NCI-H1092 (cell line): ENCODE data around the gene PPA2.
"Not testable (repeated sequence)": the region's sequence is repeated elsewhere in the genome, so short reads cannot be mapped to it uniquely, and the experiment has no call there.

Experiments used
- DNase-seq: peaks from one replicate; lab custom pipeline; 2025; lab: John Stamatoyannopoulos, UW

Gene PPA2

DNA sequence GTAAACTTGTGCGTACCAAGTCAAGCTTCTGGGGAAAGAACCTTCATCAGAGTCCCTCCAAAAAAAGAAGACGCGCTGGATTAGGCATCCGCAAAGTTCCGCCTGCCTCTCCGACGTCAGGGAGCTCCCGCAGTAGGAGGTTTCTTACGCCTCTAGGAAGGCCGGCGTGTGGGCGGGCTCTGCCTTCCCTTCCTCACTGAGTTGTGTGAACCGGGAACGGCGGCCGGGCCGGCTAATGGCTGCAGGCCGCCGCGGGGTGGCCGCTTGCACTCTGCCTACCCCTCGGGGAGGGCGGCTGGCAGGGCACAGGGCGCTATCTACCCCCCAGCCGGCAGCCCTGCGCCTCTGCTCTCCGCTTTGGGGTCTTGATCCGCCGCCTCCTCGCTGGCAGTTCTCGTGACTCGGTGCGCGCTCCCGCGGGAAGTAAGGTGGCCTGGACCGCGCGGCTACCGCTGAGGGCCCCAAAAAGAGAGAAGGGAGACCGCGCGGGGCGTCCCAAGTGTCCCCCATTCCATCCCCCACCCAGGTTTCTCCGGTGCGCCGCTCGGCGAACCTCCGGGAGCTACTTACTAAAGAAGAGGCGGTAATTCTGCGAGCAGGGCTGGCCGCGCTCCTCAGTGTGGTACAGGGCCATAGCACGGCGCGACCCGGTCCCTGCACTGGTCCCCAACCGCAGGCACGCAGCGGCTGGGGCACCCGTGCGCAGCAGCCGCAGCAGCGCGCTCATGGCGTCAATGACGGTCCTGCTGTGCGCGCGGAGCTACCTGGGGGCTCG is at the start of gene PPA2:
Gene PPA2, minus strand, starts transcription at position 739 of the 775 bp plus-strand sequence. Its CDS starts 12 bp downstream, at position 727.
- DNase-seq: peak; percentile 83

DNA sequence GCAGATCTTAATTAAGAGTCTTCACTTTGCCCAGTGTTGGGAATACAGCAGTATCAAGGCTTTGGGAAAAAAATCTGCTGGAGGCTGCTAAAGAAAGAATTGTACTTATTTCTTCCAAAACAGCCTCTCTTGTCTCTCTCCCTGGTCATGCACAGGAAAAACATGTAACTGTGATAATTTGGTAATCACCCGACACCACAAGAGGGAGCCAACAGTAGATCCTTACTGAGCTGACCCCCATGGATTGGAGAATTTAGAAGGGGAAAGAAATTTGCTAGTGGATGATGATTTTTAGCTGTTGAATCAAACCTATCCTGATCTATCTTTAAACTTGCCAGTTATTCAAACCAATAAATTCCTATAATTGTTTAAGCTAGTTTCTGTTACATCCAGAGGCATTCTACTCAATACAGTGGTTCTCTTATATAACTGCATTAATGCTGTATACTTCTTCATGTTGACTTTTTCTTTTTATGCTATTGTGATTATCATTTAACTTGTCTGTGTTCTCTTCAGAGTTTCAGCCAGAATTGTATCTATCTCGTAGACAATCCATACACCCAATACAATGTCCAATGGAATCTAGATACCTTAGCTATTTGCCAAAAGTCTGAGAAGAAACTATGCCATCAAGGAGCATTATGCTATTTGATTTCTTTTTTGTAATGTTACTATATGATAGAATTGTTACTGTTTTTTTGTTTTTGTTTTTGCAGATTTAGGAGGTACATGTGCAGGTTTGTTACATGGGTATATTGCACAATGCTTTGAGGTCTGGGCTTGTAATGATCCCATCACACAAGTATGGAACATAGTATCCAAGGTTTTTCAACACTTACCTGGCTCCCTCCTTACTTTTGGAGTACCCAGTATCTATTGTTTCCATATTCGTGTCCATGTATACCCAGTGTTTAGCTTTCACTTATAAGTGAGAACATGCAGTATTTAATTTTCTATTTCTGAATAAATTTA is 47.2 kb upstream of the PPA2 start:
- DNase-seq: peak; percentile 23

DNA sequence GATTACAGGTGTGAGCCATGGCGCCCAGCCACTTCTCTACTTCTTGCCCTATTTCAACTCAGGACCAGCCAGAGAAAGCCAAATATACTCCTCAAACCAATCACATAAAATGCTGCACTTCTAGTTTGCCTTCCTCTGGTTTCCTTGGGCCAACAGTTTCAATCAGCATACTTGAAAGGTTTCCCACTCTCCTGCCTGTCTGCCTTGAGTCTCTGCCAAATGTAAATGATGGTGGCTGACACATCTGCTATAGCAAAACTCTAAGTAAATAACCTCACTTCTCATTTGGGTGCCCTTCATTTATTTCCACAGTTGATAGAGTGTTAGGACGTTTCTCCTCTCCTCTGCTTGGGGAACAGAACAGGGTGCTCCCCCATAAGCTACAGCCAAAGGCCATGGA is 36.4 kb upstream of the PPA2 start:
- no peak for DNase-seq

DNA sequence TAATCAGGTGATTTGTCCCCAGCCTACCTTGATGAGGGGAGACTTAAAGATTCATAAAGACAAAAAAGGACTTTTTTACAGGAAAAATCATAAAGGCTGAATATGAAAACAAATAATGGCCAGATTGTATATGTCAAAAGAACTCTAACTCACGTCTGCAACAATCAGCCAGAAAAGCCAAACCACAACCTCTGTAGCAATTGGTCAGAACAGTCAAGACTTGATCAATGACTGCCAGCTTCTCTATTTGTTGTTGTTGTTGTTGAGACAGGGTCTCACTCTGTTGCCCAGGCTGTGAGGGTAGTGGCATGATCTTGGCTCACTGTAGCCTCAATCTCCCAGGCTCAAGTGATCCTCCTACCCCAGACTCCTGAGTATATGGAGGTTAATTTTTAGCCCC is 35.9 kb upstream of the PPA2 start:
- DNase-seq: no peak

DNA sequence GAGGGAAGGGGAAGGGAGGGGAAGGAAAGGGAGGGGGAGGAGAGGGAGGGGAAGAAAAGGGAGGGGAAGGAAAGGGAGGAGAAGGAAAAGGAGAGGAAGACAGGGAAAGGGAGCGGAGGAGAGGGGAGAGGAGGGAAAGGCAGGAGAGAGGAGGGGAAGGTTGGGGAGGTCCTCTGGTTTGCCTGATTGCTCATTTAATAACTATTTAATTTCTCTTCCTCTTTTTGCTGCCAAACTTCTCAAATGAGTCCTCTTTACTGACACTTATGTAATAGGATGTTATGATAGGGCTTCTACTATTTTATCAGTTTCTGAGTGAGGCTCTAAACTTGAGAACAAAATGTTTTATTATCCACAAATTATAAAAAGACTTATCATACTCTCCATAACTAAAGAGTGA is 35.4 kb upstream of the PPA2 start:
- no peak for DNase-seq

DNA sequence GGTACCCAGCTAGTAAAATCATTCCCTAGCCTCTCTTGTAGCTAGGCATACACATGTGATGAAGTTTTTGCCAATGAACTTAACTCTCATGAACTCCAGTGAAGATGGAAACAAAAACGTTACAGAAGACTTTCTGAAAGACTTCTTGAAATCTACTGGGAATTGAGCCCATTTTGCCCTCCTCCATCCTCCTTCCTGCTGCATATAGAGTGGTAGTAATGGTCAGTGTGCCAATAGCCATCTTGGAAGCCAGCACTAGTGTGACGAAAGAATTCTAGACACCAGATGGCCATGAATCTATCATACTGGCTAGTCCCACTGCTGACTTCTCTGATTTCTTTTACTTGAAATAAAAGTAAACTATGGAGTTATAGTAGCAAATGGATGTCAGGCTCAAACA is 30.9 kb upstream of the PPA2 start:
- DNase-seq: no peak

DNA sequence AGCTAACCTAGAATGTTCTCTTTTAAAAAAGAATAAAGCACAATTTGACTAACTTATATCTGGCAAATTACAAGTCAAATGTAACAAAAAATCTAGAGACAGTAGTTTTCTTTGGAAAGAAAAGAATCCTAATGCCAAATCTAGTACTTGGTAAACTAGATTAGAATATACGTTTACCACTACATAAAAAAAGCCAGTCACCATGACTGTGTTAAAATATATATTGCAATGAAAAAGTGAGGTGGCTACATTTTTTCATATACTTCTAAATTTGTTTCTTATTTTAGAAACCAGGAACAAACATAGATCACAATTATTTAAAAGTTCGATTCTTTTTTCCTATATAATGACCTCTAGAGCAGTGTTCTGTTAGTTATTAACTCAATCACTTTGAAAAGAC is 29.6 kb upstream of the PPA2 start:
- no peak for DNase-seq

DNA sequence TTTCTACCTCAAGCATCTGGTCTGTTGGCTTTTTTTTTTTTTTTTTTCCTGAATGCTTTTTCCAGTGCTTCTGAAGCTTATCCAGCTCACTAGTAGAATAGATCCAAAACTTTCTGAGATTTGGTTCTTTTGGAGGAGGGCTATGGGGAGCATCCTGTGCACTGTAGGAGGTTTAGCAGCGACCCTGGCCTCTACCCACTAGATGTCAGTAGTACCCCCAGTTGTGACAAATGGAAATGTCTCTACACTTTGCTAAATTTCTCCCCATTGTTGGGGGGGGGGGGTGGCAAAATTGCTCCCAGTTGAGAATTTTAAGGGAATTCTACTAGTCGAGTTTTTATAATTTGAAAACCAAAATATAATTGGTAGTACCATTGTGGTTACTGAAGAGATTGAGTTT is 23.0 kb upstream of the PPA2 start:
- DNase-seq: no peak

DNA sequence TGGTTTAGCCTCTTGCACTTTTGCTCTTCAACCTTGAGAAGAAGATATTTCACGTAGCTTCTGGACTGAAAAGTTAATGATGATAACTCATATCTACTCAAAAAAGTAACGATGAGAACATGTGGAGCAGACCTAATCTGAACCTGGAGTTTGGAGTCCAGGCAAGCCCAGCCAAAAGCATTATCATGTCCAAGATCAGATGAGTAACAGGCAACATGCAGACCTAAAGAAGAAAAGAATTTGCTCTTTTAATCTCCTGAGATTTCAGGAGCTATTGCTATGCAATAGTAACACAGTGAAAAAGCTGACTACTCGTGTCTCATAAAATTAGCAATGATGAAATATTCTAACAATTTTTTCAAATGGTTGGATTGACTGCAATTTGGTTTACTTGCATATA is 21.8 kb upstream of the PPA2 start:
- DNase-seq: no peak

DNA sequence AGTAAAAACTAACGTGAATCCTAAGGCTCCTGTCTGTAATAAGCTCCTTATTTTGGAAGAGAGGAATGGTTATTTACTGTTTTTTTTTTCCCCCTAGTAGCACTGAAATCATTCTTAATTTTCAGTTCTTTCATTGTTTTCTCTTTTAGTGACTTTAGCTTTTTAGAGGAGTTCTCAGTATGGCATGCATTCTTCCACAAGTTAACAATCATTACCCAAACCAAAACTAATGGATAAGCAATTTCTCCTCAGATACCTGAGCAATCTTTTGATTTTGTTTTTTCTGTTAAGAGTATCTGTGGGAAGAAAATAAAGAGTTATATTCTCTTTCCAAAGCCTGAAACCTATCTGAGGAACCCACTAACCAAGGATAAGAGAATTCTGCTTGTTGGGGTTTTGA is 16.7 kb upstream of the PPA2 start:
- DNase-seq: no peak

DNA sequence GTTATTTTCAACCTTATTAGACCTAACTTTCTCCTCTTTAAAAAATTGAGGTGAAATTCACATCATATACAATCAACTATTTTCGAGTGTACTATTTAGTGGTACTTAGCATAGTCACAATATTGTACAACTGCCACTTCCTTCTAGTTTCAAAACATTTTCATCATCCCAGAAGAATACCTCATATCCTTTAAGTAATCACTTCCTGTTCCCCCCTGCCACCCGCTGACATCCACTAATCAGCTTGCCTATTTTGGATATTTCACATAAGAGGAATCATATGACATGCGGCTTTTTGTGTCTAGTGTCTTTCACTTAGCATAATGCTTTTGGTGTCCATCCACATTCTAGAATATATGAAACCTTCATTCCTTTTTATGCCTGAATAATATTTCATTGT is 10.0 kb upstream of the PPA2 start:
- no peak for DNase-seq

DNA sequence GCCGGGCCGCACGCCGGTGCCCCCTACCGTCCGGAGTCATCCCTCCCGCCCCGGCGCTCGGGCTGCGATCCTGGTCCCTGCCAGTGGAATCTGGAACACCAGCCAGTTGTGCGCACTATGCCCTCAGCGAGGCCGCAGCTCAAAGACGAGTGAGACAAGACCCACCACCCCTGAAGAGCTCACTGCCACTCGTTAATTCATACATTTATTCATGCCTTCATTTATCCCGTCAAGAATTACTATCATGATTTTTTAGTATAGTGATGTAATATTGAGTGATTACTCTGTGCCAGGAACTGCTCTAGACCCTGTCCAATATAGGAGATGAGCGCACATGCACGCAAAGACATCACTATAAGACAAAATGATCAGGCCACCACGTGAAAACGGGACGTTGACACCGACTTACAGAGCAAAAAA is 247 bp upstream of the PPA2 start:
- DNase-seq: no peak

DNA sequence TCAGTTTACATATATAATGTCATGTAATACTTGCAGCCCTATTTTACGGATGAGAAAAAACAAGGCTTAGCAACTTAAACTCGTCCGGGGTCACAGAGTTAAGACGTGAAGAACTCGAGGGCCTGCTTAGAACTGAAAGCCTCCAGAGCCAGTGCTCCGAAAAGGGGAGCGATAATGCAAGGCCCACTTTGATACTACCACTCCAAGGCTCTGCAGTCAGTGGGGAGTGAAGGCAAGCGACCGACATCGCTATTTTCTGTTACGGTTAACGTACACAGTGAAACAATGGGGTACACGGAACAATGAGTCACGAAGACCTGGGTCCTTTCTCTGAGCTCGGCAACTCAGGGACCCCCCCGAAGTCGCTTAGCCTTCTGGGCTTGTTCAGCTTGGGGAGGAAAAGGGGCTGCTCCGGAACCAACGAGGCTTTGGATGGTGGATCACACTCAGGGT is 965 bp downstream of the PPA2 start:
- no peak for DNase-seq

DNA sequence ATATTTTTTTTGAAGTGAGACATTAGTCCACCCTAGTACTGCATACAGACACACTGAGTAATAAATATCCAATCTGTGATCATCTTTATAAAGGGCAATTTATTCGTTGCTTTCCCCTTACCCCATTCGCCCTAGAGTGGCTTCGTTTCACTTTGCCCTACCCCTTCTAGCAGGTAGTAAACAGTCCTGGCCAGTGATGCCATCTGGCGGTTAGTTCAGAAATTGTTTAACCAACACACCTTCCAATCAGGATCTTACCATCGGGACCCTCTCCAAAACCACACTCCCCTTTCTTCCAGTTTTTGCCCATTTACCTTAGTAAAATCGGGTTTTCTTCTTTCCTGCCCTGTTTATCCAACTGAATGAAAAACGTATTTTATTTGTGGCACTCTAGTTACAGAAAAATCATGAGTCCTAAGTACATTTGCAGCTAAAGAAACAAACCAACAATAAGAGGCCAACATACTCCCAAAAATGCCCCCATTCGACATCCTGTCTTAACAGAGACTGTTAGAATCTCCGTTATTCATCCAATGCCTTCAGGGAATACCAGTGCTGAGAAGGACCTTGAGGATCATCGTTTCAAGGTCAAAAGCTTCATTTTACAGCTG is 2.2 kb downstream of the PPA2 start:
- peak; percentile 83 for DNase-seq

DNA sequence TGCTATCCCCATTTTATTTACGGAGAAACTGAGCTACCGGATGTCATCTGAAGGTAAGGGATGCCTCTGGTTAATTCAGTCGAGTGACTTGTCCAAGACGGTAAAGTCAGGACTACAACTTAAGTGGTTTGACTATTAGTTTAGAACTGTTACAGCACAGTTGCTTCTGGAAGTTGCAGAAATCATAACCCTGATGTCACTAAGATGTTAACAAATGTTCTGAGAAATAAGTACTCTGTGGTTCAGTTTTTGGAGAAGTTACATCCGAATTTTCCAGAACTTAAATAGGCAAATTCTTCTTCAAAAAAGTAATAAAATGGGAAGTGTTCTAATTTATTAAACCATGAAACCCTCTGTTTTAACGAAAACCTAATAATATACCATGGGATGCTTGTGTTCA is 3.1 kb downstream of the PPA2 start:
- no peak for DNase-seq

DNA sequence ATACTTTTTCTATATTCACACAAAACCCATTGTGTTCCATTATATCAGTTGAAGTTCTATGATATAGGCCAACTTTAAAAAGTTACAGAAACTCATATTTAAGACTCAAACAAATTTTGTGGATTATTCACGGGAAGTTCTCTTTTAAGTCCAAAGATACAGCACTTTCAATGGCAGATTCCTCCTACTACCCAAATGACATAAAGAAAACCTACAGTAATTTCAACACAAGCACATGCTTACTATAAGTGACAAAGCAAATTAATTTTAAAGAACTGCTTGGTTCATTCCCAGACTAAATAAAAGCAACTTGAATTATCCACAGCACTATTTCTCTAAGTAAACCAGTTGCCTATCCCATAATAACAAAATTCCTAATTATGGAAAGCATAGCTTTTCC is 4.1 kb downstream of the PPA2 start:
- DNase-seq: no peak

DNA sequence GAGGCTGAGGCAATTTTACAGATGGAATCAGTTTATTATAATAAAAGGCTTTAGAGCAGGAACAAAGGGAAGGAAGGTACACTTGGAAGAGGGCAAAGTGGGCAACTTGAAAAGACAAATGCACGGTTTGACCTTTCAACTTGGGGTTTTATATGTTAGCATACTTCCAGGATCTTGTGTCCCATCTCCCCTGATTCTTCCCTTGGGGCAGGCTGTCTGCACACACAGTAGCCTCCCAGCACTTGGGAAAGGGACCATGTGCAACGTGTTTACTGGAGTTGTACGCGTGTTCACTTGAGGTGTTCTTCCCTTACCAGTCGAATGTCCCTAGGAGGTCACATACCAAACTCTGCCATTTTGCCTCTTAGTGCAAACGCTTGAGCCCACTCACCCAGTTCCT is 7.3 kb downstream of the PPA2 start:
- DNase-seq: no peak

DNA sequence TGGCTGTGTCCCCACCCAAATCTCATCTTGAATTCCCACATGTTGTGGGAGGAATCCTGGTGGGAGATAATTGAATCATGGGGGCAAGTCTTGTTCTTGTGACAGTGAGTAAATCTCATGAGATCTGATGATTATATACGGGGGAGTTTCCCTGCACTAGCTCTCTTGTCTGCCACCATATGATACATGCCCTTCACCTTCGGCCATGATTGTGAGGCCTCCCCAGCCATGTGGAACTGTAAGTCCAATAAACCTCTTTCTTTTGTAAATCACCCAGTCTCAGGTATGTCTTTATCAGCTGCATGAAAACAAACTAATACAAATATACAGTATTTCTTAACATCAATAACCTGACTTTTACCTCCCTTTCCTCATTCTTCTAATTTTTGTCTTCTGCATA is 9.3 kb downstream of the PPA2 start:
- not testable (repeated sequence) for DNase-seq

DNA sequence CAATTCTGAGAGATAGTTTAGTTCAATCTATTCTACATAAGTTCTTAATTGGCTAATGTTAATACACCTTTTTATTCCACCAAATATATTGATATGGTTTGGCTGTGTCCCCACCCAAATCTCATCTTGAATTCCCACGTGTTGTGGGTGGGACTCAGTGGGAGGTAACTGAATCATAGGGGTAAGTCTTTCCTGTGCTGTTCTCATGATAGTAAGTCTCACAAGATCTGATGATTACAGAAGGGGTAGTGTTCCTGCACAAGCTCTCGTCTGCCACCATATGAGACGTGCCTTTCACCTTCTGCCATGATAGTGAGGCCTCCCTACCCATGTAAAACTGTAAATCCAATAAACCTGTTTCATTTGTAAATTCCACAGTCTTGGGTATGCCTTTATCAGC is 11.3 kb downstream of the PPA2 start:
- DNase-seq: no peak

DNA sequence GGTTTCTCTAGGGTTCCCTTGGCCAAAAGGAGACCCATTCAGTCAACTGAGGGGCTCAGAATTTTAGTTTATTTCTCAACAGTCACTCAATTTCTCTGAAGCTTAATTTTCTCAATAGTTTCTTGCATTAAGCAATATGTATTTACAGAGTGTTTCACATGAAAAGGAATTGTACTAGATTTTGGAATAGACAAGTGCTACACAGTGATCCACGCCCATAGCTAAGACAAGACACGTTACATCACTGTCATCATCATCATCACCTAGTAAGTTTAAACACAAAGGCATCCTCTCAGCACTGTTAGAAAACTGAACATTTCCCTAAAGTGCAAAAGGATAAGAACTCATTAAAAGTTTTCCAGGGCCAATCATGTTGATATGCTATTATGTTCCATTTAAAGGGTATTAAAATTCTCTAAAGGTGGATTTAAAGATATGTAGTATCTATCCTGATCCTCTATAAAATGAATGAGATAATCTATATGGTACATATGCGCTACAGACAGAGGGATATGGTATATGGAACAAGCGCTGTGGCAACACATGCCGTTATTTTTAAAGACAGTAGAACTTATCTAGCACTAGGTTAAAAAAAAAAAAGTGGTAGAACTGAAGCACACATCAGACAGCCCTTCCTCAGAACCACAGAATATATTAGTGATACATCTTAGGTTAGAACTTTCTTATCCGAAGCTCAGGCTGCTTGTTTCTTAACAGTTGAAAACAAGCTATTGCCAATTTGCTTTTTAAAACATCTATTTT is 12.1 kb downstream of the PPA2 start:
- DNase-seq: no peak

DNA sequence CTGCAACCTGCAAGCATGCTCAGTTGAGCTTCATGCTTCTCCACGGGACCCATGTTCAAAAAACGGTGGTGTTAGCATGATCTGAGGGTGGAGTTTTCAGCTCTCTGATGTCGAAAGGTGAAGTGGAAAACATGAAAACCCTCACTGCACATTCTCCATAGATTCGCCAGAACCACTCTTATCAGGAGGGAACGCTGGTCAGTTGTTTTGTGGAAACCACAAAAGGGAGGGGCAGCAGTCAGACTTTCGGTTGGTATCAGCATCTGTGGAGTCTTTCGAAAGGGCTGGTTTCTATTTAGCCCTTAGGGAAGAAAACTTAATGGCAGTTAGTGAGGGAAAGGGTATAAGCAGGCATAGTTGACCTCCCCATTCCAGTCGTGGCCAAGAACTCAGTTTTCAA is 12.6 kb downstream of the PPA2 start:
- DNase-seq: no peak

DNA sequence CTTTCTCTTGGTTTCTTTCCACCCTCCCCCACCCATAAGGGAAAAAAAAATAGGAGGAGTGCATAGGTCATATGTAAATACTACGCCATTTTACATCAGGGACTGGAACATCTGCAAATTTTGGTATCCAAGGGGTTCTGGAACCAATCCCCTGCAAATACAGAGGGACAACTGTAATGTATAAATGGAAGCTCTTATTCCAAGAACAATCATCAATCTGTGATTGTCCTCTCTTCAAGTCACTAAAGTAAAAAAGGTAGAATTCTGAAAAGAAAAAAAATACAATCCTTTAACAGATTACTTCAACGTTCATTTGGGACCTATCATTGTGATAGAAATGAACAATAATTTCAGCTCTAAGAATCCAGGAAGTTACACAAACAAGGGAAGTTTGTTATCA is 13.6 kb downstream of the PPA2 start:
- DNase-seq: no peak
